ENCODE results near the gene MANBA. TPM values are rescaled to one million over a fixed set of nuclear protein-coding genes. Genes with fewer than 3 reads are reported as not detected.

MANBA gene
- total and polyA plus RNA-seq, 12 donors = 21.5 to 84.1 (median 53.4) TPM

GRCh38 chr4:102791318-102791835, 30.6 kb upstream of the MANBA start:
- no peaks in the 10 kb centered on the region for H3K27me3 ChIP-seq
- no peaks in the 10 kb centered on the region for H3K4me1 ChIP-seq (replicated peaks in 1 of 2)
- WGBS, 4 donors = 80 to 91% (median 87%) methylated on average over 6 to 7 of the region's 7 CpGs
- H3K9me3 ChIP-seq (replicated peaks in 1 of 3) = no peaks in the 10 kb centered on the region
- TF ChIP-seq CTCF (IDR thresholded peaks at IDR 0.05) (no peak), POLR2A (IDR thresholded peaks at IDR 0.05) (no peak)
- peaks cover 0 to 19% of the 10 kb centered on the region in 2 donors for H3K36me3 ChIP-seq (replicated peaks in 1 of 2)
- no peak overlapping the region for H3K27ac ChIP-seq
- intact Hi-C loops (cut with DNase I) = no loop called here
- no peak overlapping the region for H3K4me3 ChIP-seq
- DNase-seq = no peak

DNA sequence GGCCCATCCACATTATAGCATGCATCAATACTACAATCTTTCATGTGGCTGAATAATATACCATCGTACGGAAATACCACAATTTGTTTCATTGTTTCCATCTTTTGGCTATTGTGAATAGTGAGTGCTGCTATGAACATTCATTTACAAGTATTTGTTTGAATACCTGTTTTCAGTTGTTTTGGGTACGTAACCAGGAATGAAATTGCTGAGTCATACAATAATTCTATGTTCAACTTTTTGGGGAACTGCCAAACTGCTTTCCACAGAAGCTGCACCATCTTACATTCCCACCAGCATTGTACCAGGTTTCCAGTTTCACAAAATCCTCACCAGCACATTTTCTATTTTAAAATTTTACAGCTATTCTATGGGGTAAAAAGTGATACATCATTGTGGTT, 28.5 kb upstream of the MANBA start:
- Histone ChIP-seq H3K4me1 (replicated peaks in 1 of 2) (no peaks in the 10 kb centered on the region), H3K9me3 (replicated peaks in 1 of 3) (no peaks in the 10 kb centered on the region), H3K27me3 (no peaks in the 10 kb centered on the region), H3K4me3 (no peak overlapping the region), H3K36me3 (replicated peaks in 1 of 2) (no peaks in the 10 kb centered on the region), H3K27ac (no peak overlapping the region)
- TF ChIP-seq POLR2A (IDR thresholded peaks at IDR 0.05) = no peak
- TF ChIP-seq CTCF (IDR thresholded peaks at IDR 0.05) = no peak
- DNase-seq = no peak
- intact Hi-C loops (cut with DNase I) = no loop called here
- WGBS, 4 donors = 69 to 73% (median 70%) methylated on average over 3 of the region's 3 CpGs

DNA sequence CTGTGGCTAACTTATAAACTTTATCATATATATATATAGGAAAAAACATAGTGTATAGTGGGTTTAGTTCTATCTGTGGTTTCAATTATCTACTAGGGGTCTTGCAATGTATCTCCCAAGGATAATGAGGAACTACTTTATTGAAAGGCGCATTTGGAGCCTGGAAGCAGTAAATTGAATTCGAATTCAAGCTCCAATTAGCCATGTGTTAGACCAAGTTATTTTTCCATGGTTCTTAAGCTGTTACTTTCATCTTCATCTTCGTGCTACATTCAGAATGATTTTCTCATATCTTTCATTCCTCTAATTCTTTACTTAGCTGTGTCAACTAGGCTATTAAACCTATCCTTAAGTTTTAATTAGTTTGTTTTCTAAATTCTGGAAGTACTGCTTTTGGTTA, 27.2 kb upstream of the MANBA start:
- Histone ChIP-seq H3K27me3 (no peaks in the 10 kb centered on the region), H3K9me3 (replicated peaks in 1 of 3) (no peaks in the 10 kb centered on the region), H3K4me1 (replicated peaks in 1 of 2) (peaks cover 5% of the 10 kb centered on the region in 2 donors), H3K36me3 (replicated peaks in 1 of 2) (no peaks in the 10 kb centered on the region), H3K27ac (no peak overlapping the region), H3K4me3 (no peak overlapping the region)
- intact Hi-C loops (cut with DNase I) = no loop called here
- 93 to 97% (median 95%) methylated on average over 3 of the region's 3 CpGs for WGBS, 4 donors
- no peak for DNase-seq
- TF ChIP-seq POLR2A (IDR thresholded peaks at IDR 0.05) = no peak
- no peak for TF ChIP-seq CTCF (IDR thresholded peaks at IDR 0.05)

GRCh38 chr4:102787096-102787881, 26.5 kb upstream of the MANBA start:
- WGBS, 4 donors = 92 to 96% (median 94%) methylated on average over 7 of the region's 7 CpGs
- no peak for TF ChIP-seq CTCF (IDR thresholded peaks at IDR 0.05)
- TF ChIP-seq POLR2A (IDR thresholded peaks at IDR 0.05) = no peak
- intact Hi-C loops (cut with DNase I) = no loop called here
- peaks cover 5 to 6% of the 10 kb centered on the region in 2 donors for H3K4me1 ChIP-seq (replicated peaks in 1 of 2)
- no peaks in the 10 kb centered on the region for H3K27me3 ChIP-seq
- no peaks in the 10 kb centered on the region for H3K36me3 ChIP-seq (replicated peaks in 1 of 2)
- no peak for DNase-seq
- H3K9me3 ChIP-seq (replicated peaks in 1 of 3) = no peaks in the 10 kb centered on the region
- H3K4me3 ChIP-seq = no peak overlapping the region
- H3K27ac ChIP-seq = no peak overlapping the region

All from adrenal gland (tissue), 12 donors.